Left colon (tissue), 2 donors: Measurements from ENCODE around the gene LIPE. TPM values are rescaled to one million over a fixed set of nuclear protein-coding genes. Genes with fewer than 3 reads are reported as not detected.

ENCODE experiments used
- ATAC-seq: fragments of 200-7000 bp; cut with Tn5 transposase; one replicate; pipeline ENCODE4 v1.9.1; 2020; ENCODE audit warnings: mild to moderate bottlenecking, moderate library complexity
- DNase-seq, 2 donors: peaks; one replicate each; pipeline ENCODE4 v3.0.0-alpha.2; 2020
- intact Hi-C, 2 donors: fragments of 100-400 bp; cut with DNase I in 1 of 2; cut with micrococcal nuclease in 1 of 2; formaldehyde crosslinking; loops; one replicate each; pipeline versions ENCODE4 v1.11.2 to v1.14.0; 2022; cut with DNase I, micrococcal nuclease
- total RNA-seq, 2 donors: library from RNA; stranded (reverse); fragmentation: NEBNext Ultra II Directional; extraction: Animal tissue kit (Norgen Biotek cat#: 25700); gene quantifications; one replicate each; pipeline ENCODE4 v1.2.1, GENCODE V29; 2021
- donor health status: DM: no; HTN: no; CAD: no.
- donor health status: DM: yes; HTN: yes; CAD: no.

Gene LIPE
- total RNA-seq, 2 donors from 2014 or later: 7.1 to 9.7 TPM

GRCh38 chr19:42368360-42368759 lies 58.8 kb downstream of the LIPE start:
- ATAC-seq (no peak), DNase-seq (no peak)
- intact Hi-C loops: no loop called here

GRCh38 chr19:42367929-42368328 lies 59.3 kb downstream of the LIPE start:
- intact Hi-C loops: no loop called here
- ATAC-seq (no peak), DNase-seq (no peak)

- DNase-seq: no peak
- ATAC-seq: no peak
- intact Hi-C loops: no loop called here
Observed at GRCh38 chr19:42366673-42367072, 60.5 kb downstream of the LIPE start.

GRCh38 chr19:42363614-42364346 lies 63.4 kb downstream of the LIPE start:
- DNase-seq: no peak
- intact Hi-C loops: no loop called here

GRCh38 chr19:42362891-42363440 lies 64.2 kb downstream of the LIPE start:
- no peak for ATAC-seq
- no peak for DNase-seq
- intact Hi-C loops: no loop called here

More at GRCh38 chr19:42363614-42364346, 63.4 kb downstream of the LIPE start:
- no peak for ATAC-seq

- no peak for ATAC-seq
Observed at GRCh38 chr19:42362342-42362741, 64.8 kb downstream of the LIPE start.

GRCh38 chr19:42361545-42361910 lies 65.7 kb downstream of the LIPE start:
- no peak for DNase-seq
- intact Hi-C loops: no loop called here
- ATAC-seq: no peak

More at GRCh38 chr19:42362342-42362741, 64.8 kb downstream of the LIPE start:
- intact Hi-C loops: no loop called here
- no peak for DNase-seq

GRCh38 chr19:42360787-42361544 lies 66.2 kb downstream of the LIPE start:
- intact Hi-C loops: no loop called here
- no peak for ATAC-seq
- no peak for DNase-seq

GRCh38 chr19:42357290-42357689 lies 69.9 kb downstream of the LIPE start:
- no peak for DNase-seq
- ATAC-seq: no peak
- intact Hi-C loops: no loop called here

- ATAC-seq: no peak
- intact Hi-C loops: no loop called here
- DNase-seq: no peak
Observed at GRCh38 chr19:42356686-42357085, 70.5 kb downstream of the LIPE start.

GRCh38 chr19:42355896-42356295 lies 71.3 kb downstream of the LIPE start:
- no peak for ATAC-seq
- intact Hi-C loops: no loop called here
- DNase-seq: no peak

GRCh38 chr19:42353341-42354015 lies 73.7 kb downstream of the LIPE start:
- intact Hi-C loops: no loop called here
- ATAC-seq (no peak), DNase-seq (no peak)

GRCh38 chr19:42352301-42353259 lies 74.6 kb downstream of the LIPE start:
- ATAC-seq: no peak

More at GRCh38 chr19:42352301-42353259, 74.6 kb downstream of the LIPE start:
- no peak for DNase-seq
- intact Hi-C loops: no loop called here

Other genes starting within 250 kb of the LIPE start
- 10 to 100 TPM; 20.5 to 42.2 TPM for gene DEDD2, start 209.7 kb downstream of the LIPE start, total RNA-seq
- gene ZNF526, start 207.1 kb downstream of the LIPE start, total RNA-seq: 1 to 10 TPM; 8.1 to 8.7 TPM
- 10 to 100 TPM; 40.9 to 43.3 TPM for gene GSK3A, start 184.8 kb downstream of the LIPE start, total RNA-seq
- gene ERF, start 172.3 kb downstream of the LIPE start, total RNA-seq: 10 to 100 TPM; 40.8 to 50.1 TPM
- gene CIC, start 158.1 kb downstream of the LIPE start, total RNA-seq: 10 to 100 TPM; 43.0 to 47.9 TPM
- under 1 TPM; 0.49 to 0.50 TPM for gene PRR19, start 125.3 kb downstream of the LIPE start, total RNA-seq
- 10 to 100 TPM; 25.9 to 40.5 TPM for gene PAFAH1B3, start 124.8 kb downstream of the LIPE start, total RNA-seq
- under 1 TPM; 0.21 to 0.25 TPM for gene TMEM145, start 114.1 kb downstream of the LIPE start, total RNA-seq
- gene MEGF8, start 101.8 kb downstream of the LIPE start, total RNA-seq: 10 to 100 TPM; 21.4 to 21.5 TPM
- 1 to 10 TPM; 4.2 to 5.4 TPM for gene CNFN, start 37.1 kb downstream of the LIPE start, total RNA-seq
- not detected for gene CXCL17, start 15.6 kb upstream of the LIPE start, total RNA-seq
- 1,000 to 10,000 TPM in 1 of 2 donors, 100 to 1,000 TPM in 1; 627 to 1,309 TPM for gene CEACAM1, start 101.1 kb upstream of the LIPE start, total RNA-seq
- gene CEACAM8, start 167.5 kb upstream of the LIPE start, total RNA-seq: 1 to 10 TPM in 1 of 2 donors, under 1 TPM in 1; 0.89 to 1.7 TPM